Endometrium (tissue), 2 donors: Measurements from ENCODE around the gene SMAD7.
A peak's percentile ranks its signal among the peaks of the same experiment; 100 is the strongest.

ENCODE experiments used
- FAIRE-seq: peaks from 2 replicates; lab custom pipeline; 2012; peaks lifted over from hg19 to GRCh38; lab: Jason Lieb, UNC
- donor health status: control.
- donor health status: control.

Gene SMAD7

DNA sequence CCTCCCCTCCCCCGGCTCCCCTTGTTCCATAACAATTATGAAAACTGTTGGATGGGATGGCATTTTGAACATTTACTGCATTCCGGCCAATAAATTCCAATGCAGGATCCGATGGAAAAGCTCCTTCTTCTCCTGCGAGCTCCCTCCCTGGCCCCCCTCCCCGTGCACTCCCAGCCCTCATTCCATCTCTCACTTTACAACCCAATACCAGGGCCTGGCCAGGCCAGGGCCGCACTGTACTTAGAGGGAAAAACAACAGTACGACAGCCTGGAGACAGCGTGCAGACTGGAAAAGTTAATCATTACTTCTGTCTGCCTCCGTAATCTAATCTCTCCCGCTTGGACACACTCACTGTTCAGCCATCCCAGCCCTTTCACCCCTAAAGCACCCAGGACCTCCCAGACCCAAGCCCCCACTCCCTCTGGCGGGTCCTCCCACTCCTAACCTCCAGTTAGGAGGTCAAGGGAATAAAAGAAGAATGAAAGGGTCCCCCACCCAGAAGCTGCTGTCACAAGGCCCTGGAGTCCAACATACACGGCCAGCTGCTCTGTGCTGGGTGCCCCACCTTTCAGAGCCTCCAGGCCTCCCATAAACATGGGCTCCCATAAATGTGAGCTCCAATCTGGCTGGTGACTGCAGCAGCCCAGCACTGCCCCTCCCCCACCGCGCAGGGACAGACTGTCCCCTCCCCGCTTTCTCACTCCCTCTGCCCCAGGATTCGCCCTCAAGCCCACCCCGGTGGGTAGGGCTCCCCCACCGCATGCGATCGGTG lies 20.6 kb downstream of the SMAD7 start:
- FAIRE-seq, result peak; percentile 82

DNA sequence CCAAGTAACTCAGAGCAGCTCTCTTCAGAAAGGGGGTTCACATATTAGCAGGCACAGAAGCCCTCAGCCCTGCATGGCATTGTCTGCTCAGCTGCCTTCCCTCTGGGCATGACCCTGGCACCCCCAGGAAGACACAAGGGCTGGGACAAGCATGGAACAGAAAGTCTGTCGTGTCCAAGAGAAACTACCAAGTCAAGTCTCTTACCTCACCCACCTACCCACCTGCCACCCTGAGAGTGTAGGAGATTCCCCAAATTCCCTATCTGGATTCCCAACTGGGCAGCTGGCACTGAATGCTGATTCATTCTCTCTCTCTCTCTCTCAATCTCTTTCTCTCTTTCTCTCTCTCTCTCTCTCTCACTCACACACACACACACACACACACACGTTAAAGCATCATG lies 21.6 kb downstream of the SMAD7 start:
- no peak for FAIRE-seq

DNA sequence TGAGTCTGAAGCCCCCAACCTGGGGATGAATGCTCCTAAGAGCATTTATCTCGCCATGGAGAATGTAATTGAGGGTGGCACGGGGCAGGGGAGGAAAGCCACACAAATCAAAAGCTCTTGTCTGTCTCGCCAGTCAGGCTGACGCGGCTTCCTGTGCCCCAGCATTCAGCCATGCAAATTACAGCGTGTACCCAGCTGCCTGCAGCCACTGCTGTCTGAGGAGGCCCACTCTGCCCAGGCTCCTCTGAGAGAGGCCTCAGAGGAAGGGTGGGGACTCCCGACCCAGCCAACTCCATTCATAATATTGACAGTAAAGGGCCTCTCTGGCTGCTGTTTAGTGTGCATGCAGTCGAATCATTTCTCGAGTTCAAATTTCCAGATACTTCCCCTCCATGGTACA lies 22.0 kb downstream of the SMAD7 start:
- no peak for FAIRE-seq

DNA sequence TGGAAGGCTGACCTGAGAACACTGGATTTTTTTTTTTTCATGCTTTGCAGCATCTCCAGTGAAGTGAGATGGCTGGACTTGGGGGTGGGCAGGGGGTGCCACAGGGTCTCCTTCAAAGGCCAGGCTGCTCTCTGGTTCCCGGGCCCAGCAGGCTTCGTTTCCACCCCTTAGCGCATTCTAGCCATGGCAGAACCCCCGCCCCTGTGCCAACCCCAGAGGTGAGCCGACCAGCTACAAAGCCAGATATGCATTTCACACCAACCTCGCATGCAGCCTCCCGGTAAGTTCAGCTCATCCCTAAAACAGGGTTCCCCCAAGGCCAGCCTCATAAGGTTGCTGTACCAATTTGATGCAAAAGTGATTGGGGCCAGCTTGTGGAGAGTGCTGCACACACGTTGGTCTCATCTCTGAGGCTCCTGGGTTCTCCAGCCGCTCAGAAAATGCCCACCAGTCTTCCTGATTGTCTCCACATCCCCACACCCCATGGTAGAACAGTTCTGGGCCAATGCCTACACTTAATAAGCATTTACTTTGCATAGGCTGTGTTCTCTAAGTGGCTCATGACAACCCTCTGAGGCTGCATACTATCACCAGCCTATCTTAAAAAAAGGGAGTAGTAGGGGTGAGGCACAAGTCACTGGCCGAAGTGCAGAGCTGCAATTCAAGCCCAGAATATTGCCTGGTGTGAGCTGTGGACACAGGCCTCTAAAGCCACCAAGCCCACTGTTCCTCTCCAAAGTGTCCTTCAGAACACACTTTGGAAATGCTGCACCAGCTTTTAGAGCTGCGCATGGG lies 23.3 kb downstream of the SMAD7 start:
- no peak for FAIRE-seq

DNA sequence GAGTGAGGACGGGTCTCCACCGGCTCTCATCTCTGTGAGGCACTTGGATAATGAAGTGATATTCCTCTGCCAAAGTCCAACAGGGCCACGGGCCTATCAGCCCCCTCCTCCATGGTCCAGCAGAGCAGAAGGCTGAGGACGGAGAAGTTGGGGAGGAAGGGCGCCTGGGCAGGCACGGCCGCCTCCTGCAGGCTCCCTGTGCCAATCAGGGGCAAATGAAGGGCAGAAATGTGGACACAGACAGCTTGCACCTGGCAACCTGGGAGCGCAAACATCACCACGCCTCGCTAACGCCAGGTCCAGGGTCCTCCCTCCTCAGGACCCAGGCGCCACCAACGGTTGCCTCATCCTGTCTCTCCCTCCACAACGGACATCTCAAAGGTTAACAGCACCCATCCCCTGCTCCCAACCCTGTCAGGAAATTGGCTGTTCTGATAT lies 24.3 kb downstream of the SMAD7 start:
- FAIRE-seq, result no peak

DNA sequence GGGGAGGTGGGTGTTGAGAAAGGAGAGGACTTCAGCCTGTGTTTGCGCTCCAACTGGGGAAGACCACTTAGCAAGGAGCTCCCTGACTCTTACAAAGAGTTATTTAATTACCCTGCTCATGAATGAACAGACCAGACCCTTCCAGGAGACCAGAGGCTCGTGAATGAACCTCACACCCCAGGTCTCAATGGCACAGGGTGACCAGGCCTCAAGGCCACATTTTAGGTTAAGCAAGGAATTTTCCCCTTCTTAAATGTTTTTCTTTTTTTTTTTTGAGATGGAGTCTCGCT lies 25.3 kb downstream of the SMAD7 start:
- FAIRE-seq, result no peak

DNA sequence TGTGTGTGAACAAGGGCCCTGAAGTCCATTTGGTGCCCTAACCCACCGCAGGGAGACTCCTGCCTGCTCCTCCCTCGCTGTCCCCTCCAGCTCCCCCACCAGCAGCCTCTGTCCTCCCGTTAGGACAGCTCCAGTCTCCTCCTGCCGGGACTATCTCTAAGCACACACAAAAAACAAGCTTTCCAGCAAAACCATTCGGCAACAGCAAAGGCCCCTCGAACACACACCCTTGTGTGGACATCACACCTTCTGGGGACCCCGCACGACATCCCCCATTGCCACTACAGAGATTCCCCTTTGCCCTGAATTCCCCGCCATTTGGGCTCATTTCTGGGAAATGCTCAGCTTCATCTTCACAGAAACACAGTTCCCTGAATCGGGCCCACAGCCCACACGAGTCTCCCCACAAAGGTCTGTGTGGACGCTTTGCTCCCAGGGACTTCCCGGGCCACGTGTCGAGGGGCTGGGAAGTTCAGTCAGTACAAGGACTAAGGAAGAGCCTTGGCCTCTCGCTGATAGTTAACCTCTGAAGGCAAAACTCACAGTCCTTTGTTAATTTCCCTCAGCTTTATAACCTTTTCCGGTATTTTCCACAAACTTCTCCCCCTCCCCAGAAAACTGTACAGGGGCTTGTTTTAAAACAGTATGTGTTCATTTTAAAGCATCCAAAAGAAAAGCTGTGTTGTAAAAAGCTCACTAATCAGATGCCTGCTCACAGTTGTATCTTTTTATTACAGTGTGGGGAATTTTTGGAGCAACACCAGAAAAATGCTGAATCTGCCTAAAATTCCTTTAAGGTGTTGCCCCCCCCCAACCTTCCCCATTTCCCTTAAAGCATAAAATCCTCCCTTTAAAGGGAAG lies 25.9 kb downstream of the SMAD7 start:
- FAIRE-seq, result no peak

DNA sequence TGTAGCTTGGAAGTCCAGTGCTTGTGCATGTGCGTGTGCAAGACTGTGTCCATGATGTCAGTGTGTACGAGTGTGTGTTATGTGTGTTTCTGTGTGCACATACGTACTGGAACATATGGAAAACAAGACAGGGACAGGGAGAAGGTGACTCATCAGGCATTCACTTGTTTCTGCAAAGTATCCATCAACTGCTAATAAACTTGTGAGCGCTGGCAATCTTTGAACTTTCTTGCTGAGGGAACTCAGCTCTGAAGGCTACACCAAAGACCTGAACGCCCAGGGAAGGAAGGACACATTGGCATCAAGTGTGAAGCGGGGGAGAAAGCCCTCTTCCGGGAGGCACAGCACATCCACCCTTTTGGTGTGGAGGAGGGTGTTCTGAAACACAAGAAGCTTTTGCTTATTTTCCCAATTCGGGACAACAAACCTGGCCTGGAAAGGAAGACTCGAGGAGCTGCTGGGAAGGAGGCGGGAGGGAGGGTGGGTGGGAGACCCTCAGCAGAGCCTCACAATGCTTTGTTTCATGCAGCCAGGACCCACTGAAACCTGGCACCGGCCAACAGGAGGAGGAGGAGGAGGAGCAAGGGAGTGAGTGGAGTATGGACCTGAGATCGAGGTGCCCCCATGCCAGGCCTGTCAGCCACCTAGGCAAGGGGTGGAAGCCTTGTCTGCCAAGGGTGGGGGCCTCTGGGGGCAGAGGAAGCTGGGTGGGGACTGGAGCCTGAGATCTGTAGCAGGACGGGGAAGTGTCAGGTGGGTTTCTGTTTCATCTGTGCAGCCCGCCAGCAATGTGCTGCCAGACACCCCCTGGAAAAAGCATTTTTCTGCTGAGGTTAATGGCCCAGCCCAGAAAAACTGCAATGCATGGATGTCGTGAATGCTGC lies 26.8 kb downstream of the SMAD7 start:
- FAIRE-seq, result no peak

DNA sequence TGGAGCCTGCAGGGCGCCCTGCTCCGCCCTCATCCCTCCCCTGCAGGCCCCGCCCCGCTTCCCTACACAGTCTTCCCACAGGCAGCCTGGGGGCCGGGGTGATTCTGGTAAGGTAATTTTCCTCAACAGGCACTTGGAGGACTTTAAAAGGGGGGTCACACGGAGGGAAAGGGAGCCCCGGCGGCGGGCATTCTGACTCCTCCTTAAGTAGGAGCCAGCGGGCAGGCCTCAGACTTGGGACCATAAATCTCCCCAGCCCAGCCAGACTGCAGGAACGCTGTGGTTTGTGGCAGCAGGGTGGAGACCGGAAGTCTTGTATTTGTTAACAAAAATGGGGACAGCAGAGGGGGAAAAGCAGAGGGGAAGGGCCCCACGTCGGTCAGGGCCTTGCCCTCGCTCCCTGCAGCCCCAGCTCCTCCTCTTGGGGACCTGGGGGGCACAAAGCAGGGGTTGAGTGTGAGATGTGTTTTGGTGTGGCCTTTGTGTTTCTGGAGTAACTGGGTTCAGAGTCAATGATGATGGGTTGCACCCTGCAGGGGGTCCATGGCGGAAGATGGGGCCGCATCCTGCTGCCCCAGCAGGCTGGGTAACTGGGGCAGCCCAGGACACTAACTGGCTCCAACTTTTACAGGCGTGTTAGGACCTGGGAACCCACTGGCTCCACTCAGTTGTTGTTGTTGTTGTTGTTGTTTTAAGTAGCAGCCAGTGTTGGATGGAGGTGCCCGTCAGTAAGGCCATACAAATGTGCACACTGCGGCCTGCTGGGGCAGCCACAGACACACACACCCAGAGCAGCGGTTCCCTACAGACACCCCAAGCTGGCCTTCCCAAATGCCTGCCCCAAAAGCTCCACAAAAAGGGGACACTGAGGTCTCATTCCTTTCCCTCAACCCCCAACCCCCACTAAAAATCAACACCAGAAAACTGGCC lies 27.7 kb downstream of the SMAD7 start:
- no peak for FAIRE-seq

DNA sequence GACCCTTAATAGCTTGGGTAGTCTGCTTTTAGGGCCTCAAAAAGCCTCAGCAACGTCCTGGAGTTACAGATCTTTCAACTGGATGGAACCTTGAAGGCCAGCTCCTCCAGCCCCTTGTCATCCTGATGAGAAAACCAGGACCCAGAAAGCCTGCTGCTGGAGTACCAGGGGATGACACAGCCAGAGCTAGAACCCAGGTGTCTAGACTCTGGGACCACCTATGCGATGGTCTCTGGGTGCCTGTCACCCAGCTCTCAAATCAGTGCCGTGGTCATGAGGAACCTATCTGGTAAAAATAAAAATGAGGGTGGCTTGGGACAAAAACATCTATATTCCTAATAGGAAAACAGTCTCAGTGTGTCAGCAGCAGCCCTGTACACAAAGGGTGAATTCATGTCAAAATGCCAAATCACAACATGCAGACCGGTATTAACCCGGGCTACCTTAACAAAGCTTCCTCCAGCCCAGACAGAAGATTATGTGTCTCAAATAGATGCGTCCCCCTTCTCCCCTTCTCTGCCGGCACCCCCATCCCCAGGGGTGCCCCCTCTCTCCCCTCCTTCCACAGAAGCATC lies 28.5 kb downstream of the SMAD7 start:
- no peak for FAIRE-seq

DNA sequence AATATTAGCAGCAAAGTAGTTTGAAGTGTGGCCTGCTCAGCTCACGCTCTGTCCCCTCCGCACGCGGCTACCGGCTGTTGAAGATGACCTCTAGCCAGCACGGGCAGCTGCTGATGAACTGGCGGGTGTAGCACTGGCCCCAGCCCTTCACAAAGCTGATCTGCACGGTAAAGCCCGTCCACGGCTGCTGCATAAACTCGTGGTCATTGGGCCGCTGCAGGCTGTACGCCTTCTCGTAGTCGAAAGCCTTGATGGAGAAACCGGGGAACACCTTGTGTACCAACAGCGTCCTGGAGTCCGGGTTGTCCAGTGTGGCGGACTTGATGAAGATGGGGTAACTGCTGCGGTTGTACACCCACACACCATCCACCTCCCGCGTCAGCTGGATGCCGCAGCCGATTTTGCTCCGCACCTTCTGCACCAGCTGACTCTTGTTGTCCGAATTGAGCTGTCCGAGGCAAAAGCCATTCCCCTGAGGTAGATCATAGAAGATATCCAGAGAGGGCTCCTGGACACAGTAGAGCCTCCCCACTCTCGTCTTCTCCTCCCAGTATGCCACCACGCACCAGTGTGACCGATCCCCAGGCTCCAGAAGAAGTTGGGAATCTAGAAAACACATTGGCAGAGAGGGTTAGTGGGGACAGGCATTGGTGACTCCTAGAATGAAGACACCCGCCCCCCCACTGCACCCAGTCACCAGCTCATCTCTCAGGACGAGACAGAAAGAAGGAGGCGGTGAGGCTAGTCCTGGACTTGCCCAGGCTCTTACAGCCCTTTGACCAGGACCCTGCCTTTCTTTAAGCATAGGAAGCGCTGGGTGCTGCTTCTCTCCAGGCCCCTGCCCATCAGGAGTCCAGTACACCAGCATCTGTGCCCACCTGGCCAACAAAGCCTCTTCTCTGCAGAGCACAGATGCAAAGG lies 29.2 kb downstream of the SMAD7 start:
- FAIRE-seq, result no peak

DNA sequence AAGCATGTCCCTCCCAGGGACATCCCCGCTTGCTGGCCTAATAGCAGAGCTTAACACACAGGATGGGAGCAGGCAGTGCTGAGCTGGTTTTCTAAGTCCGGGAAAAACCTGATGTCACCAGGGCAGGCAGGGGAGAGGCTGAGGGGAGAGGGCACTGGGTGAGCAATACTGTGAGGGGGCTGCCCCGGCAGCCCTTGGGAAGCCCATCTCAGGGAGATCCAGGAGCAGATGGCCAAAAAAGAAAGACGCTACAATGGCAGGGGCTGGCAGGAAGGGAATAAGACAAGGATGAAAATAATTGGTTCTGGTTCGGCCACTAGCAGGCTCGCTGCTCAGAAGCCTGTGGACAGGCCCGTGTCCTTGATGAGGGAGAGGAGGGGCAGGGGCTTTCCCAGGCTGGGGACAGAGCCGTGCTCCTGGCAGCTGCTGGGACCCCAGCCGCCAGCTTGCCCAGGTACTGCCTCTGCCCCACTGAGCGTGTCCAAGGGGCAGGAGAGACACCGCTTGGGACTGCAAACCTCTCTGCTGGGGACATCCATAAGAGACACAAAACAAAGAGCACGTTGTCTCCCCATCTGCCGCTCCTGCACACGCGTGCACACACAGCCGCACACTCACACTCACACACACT lies 30.2 kb downstream of the SMAD7 start:
- FAIRE-seq, result no peak

DNA sequence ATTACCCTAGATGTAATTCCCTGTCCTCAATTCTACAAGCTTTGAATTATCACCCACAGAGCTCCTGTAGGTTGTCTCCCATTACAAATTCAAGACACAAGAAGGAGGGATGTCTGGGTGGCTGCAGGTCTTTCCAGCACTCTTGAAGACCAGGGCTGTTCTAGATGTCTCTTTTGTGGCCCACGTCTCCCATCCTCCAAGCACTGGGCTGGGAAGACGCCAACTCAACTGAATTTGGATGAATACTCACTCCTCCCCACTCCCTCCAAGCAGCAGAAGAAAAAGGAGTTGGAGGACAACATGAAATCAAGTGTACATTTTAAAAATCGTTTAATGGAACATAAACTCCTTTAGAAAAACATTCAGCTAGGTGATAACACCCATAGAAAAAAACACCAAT lies 31.2 kb downstream of the SMAD7 start:
- FAIRE-seq, result no peak

DNA sequence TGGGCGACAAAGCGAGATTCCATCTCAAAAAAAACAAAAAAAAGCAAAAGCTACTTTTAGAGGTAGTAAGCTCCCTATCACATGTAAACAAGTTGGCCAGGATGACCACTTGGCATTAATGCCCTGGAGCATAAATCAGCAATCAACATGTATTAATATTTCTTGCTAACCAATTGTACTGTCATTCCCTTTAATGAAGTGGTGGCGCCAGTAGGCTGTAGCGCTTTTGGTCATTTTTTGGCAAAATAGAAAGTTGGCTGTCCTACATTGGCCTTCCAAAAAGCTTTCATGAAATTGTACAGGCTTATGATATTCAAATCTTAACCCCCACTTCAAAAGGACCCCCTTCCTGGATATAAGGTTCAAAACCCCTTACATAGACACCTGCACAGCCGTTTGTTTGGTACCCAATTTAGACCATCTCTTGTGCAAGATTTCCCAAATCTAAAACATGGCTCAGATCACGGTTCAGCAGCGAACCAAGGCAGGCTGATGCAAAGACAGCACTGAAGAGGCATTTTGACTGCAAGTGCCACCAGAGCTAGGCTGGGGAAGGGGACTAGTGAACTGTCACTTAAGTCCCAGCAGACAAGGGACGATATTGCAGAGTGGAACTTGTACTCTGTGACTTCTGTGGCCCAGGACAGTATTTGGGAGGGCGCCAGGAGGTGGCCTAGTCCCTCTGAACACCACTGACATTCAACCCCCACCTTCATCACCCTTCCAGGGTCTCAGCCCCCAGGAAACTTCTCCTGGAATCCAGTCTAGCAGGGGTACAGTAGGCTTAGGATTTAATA lies 31.9 kb downstream of the SMAD7 start:
- FAIRE-seq, result no peak

DNA sequence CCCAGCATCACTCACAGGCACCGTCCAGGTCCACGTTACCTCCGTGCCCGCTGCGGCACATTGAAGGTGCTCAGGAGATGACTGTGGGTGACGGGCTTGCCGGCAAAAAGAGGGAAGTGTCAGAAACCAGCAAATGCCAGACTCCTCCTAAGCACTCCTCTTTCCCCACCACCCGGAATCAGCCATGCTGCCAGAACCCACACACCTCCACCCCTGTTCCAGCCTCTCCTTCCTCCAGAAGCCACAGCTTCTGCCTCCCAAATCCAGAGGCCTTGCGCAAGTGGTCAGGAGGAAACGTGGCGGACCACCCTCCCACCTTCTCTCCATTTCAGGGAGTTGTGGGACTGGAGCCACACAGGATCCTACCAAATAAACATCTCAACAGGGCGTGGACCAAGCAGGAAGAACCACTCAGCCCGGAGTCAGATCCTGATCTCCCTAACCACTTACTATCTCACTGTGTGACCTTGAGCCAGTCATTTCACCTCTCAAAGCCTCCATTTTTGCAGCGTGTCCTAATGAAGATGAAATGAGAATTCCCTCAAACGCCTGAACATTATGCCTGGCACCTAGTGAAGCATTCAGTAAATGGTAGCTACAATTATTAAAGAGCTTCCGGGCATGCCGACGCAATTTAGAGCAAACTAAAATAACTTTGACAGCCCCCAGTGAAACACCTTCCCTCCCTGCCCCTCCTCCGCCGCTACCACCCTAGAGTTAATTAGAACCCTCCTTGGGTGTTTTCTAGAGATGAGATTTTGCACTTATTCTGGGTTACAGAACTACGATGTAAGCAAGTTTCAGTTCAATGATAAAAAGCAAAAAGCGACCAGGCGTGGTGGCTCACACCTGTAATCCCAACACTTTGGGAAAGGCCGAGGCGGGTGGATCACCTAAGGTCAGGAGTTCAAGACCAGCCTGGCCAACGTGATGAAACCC lies 32.9 kb downstream of the SMAD7 start:
- no peak for FAIRE-seq

DNA sequence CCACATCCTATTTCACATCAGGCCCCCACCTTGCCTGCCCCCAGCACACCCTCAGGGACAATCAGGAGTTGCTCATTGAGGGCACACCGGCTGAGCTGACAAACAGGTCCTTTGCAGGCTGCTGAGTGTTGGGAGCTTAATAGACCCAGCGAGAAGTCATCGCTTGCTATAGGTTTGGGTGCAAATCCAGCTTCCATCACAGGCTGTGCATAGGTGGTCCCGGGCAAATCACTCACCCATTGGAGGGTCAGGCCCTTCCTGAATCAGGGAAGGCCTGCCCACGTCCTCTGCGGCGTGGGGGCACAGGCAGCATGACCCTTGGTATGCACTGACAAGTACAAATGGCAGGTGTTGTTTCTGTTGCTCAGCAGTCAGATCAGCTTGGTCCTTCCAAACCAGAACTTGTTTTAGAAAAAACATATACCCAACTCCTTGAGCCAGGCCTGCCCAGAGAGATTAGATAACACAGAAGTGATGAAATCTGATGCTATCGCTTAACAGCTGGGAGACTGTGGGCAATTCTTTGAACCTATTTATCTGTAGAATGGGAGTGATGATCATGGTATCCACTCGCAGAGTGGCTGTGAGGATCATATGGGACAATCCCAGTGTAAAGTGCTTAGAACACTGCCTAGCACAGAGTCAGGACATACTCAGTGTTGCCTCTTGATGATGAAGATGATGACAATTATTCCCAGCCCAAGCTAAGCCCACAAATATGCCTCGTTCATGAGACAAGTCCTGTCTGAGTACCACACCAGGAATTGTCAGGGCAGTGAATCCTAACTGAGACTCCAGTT lies 34.9 kb downstream of the SMAD7 start:
- FAIRE-seq, result no peak
